ENCODE measurements around the gene INIP. TPM values are rescaled to one million over a fixed set of nuclear protein-coding genes. Genes with fewer than 3 reads are reported as not detected.
A peak's percentile ranks its signal among the peaks of the same experiment; 100 is the strongest.
"Not testable (repeated sequence)": the region's sequence is repeated elsewhere in the genome, so short reads cannot be mapped to it uniquely, and the experiment has no call there.

Gene INIP
- polyA plus RNA-seq, 1 donor: 13.9 TPM

GRCh38 chr9:112743216-112743836 is 25.4 kb upstream of the INIP start:
- no peak for DNase-seq (ENCODE audit: low read depth)

- no peak for DNase-seq (ENCODE audit: low read depth)
Measured at GRCh38 chr9:112734892-112735291, 17.0 kb upstream of the INIP start.

- no peak for DNase-seq (ENCODE audit: low read depth)
Measured at GRCh38 chr9:112731971-112732370, 14.1 kb upstream of the INIP start.

GRCh38 chr9:112728401-112728800 is 10.5 kb upstream of the INIP start:
- no peak for DNase-seq (ENCODE audit: low read depth)

- no peak for DNase-seq (ENCODE audit: low read depth)
Measured at GRCh38 chr9:112726428-112726827, 8.5 kb upstream of the INIP start.

GRCh38 chr9:112725961-112726360 is 8.0 kb upstream of the INIP start:
- DNase-seq (ENCODE audit: low read depth): no peak

GRCh38 chr9:112722749-112723148 is 4.8 kb upstream of the INIP start:
- DNase-seq (ENCODE audit: low read depth): not testable (repeated sequence)

- no peak for DNase-seq (ENCODE audit: low read depth)
Measured at GRCh38 chr9:112720113-112720780, 2.3 kb upstream of the INIP start.

GRCh38 chr9:112719696-112720095 is 1.8 kb upstream of the INIP start:
- DNase-seq (ENCODE audit: low read depth): no peak

- DNase-seq (ENCODE audit: low read depth): no peak
Measured at GRCh38 chr9:112719241-112719691, 1.3 kb upstream of the INIP start.

- no peak for DNase-seq (ENCODE audit: low read depth)
Measured at GRCh38 chr9:112712678-112713077, 5.2 kb downstream of the INIP start.

- no peak for DNase-seq (ENCODE audit: low read depth)
Measured at GRCh38 chr9:112711050-112711689, 6.7 kb downstream of the INIP start.

- DNase-seq (ENCODE audit: low read depth): no peak
Measured at GRCh38 chr9:112705768-112706427, 12.0 kb downstream of the INIP start.

GRCh38 chr9:112703304-112703703 is 14.6 kb downstream of the INIP start:
- DNase-seq (ENCODE audit: low read depth): no peak

GRCh38 chr9:112700085-112700484 is 17.8 kb downstream of the INIP start:
- no peak for DNase-seq (ENCODE audit: low read depth)

GRCh38 chr9:112699230-112699629 is 18.7 kb downstream of the INIP start:
- DNase-seq (ENCODE audit: low read depth): no peak

- DNase-seq (ENCODE audit: low read depth): no peak
Measured at GRCh38 chr9:112696461-112696860, 21.5 kb downstream of the INIP start.

GRCh38 chr9:112694706-112695555 is 23.0 kb downstream of the INIP start:
- DNase-seq (ENCODE audit: low read depth): no peak

GRCh38 chr9:112689161-112689740 is 28.7 kb downstream of the INIP start:
- peak; percentile 17 for DNase-seq (ENCODE audit: low read depth)

- DNase-seq (ENCODE audit: low read depth): no peak
Measured at GRCh38 chr9:112680731-112681402, 37.0 kb downstream of the INIP start.

GRCh38 chr9:112677040-112677439 is 40.9 kb downstream of the INIP start:
- no peak for DNase-seq (ENCODE audit: low read depth)
